IPS-NIHi7 (cell line): ENCODE measurements around the gene SLC7A1.

ENCODE experiments used
- DNase-seq: peaks from one replicate; pipeline ENCODE4 v3.0.0; 2012; ENCODE audit warnings: mixed read lengths; ENCODE audit errors: extremely low spot score

SLC7A1 gene

GRCh38 chr13:29489650-29490560 is 105.6 kb downstream of the SLC7A1 start:
- no peak for DNase-seq

- DNase-seq, result no peak
Measured at GRCh38 chr13:29487466-29488454, 107.7 kb downstream of the SLC7A1 start.

GRCh38 chr13:29486551-29486950 is 108.9 kb downstream of the SLC7A1 start:
- DNase-seq, result no peak

GRCh38 chr13:29484796-29485195 is 110.7 kb downstream of the SLC7A1 start:
- no peak for DNase-seq

- DNase-seq, result peak; percentile 42
Measured at GRCh38 chr13:29484236-29484635, 111.3 kb downstream of the SLC7A1 start.

DNA sequence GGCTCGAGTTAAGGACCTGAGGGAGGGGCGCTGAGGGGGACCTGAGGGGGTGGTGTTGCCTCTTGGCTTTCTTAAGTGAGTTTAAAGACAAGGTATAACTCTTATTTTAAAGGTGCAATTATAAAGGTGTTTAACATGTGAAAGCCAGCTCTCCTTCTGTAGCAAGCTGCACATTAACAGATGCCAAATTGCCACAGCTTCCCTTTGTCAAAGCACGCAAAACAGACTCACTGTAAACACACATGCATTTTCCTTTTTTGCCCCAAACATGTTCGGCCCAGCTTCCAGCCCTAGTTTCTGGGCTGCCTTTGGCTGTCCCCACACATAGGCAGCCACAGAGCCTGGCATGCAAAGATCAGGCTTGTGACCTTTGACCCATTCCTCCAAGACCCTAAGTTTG is 111.9 kb downstream of the SLC7A1 start:
- DNase-seq, result no peak

DNA sequence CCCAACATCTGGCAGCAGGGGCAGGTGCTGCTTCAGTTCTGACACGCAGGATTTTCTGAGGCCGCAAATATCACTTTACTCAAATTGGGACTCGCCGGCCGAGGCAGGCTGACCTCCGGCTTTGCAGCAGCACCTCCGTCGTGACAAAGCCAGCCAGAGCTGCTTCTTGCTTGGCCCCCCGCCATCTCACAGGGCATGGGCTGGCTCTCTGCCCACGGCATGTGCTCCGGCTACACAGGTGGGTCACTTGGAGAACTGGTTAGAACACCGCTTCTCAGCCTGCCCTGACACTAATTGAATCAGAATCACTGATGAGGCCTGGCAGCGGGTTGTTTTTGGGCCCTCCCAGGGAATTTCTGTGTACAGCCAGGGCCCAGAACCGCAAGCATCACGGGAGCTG is 112.3 kb downstream of the SLC7A1 start:
- DNase-seq, result no peak

DNA sequence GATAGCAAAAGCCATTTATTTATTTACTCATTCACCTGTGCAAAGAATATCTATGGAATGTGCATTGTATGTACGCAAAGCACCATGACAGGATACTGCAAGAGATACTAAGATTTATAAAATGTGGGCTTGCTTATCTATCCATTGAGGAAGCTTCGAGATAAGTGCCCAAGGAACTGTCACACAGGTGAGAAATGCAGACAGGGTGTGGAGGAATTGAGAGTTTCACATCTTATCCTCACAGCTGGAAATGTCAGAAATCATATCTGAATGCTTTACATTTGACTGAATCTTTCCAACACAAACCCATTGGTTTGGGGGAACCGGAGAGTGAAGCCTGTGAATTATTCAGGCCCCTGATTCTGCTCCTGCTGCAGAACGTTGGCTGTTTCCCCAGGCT is 113.0 kb downstream of the SLC7A1 start:
- no peak for DNase-seq

DNA sequence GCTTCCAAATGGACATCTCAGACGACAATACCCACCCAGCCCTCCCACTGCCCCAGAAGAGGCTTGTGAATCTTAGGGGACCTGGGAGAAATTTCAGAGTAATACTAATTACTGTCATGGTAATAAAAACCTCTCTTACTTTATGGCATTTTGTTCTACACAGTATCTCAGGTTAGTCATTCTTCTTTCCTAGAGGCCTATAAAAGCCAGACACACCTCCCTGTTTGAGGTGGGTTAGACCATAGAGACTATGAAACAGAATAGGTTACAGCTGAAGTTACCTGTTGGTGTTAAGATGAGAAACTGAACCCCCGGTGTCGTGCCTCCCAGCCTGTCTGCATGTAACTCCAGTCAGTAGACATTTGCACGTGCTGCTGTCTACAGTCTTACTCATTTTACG is 113.9 kb downstream of the SLC7A1 start:
- no peak for DNase-seq

DNA sequence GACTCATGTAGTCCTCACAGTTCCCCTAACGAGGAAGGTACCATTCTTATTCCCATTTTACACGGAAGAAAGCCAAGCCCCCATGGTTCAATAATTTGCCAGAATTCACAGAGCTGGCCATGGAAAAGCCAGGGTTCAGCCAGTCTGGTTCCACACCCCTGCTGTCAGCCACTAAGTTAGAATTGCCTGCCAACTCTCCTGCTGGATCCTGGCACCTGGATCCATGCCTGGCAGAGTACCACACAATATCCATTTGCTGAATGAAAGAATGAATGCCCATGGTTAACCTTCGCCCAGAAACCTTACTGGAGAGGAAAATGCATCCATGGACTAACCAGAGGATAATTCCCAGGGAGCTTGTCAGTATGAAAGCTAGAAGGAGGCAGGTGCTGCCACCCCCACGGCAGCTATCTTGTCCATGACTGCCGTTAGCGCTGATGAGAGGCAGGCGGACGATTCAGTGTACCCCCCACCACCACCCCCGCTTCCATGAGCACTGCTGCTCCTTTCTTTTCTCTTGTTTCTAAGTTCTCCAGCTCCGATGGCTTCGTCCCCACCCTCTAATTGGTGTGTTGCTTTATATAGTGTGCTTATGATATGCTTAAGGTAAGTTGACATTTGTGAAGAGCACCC is 114.5 kb downstream of the SLC7A1 start:
- DNase-seq, result no peak

DNA sequence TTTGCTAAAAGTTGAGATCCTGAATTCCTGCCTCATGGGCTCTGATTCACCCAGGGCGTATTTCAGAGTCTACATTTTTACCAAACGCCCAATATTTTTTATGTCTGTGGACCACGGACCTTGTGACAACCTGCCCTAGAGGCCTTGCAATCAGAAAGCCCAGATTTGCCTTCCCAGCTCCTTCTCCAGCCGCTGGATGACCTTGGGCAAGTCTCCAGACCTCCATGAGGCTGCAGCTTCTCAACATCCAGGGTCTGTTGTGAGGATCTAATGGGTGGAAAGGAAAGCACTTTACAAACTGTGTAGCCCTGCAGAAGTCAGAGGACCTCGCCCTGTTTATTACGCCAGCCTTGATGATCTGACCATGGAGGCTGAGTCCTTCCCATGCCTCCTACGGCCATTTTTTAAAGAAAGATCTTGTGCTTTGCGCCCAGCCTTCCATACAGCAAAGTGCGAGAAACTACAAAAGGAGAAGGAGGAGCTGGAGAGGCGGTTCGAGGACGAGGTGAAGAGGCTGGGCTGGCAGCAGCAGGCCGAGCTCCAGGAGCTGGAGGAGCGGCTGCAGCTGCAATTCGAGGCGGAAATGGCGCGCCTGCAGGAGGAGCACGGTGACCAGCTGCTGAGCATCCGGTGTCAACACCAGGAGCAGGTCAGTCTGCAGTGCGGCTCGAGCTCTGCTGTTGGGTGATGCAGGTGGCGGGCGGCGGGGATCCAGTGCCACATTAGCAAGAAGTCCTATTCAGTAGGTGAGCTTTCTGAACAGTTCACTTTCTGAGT is 115.6 kb downstream of the SLC7A1 start:
- no peak for DNase-seq

DNA sequence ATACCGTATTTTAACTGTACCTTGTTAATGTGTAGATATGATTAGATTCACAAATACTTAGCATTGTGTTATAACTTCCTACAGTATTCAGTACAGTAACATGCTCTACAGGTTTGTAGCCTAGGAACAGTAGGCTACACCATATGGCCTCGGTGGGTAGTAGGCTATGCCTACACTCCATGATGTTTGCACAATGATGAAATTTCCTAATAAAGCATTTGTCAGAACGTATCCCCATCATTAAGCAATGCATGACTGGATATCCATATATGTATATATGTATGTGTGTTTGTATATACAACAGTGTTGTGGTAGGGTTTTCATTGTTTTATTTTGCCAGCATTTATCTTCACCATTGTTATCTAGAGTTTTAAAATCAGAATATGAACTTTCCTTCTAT is 119.4 kb downstream of the SLC7A1 start:
- DNase-seq, result no peak

DNA sequence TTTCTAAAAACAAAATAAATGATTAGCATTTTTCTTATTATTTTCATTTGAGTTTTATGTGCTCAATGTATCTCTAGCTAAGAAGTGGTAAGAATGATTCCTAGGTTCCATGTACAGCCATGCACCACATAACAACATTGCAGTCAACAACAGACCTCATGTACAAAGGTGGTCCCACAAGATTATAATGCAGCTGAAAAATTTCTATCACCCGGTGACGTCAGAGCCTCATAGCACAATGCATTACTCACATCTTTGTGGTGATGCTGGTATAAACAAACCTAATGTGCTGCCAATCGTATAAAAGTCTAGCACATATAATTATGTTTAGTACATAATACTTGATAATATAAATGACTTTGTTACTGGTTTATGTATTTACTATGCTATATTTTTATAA is 120.5 kb downstream of the SLC7A1 start:
- no peak for DNase-seq

GRCh38 chr13:29473166-29473565 is 122.3 kb downstream of the SLC7A1 start:
- DNase-seq, result no peak

DNA sequence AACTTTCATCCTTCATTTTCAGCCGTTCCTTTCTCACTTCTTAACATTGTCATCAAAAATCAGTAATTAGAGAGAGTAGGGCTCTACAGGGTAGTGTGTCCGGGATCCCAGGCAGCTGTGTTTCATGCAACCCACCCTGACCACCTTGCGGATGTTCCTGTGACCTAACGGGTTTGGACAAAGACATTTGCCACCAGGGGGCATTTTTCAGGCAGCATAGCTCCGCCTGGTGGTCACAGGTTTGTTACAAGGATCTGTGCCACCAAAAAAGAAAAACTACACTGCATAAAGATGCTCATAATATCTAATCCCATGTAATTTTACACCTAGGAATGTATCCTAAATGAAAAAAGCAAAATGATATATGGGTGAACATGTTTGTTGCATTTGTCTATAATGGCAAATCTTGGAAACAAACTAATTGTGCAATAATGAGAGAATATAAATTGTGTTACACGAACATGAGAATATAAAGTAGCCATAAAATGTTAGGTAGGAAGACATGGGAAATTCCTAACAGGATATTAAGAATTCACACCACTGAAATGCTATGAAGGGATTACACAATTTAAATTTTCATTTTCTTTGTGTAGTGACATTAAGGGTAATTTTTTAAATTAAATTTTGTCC is 123.0 kb downstream of the SLC7A1 start:
- peak; percentile 74 for DNase-seq

DNA sequence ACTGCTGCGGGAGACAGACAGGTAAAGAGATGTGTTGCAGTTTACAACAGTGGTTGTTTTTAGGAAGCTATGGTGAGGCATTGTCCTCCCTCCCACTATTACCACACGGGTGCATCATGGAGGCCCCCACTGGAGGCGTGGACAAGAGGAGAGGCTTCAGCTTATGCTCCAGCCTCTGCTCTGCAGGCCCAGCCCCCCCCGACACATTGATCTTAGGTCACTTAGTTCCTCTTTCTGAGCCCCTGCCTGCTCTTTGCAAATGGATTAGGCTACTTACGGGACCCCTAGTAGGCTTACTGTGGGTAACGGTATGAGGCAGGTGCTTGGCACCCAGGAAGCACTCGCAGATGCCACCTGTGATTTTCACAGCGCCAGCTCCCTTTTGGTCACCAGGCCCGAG is 123.9 kb downstream of the SLC7A1 start:
- DNase-seq, result no peak

GRCh38 chr13:29465741-29466293 is 129.7 kb downstream of the SLC7A1 start:
- DNase-seq, result no peak

DNA sequence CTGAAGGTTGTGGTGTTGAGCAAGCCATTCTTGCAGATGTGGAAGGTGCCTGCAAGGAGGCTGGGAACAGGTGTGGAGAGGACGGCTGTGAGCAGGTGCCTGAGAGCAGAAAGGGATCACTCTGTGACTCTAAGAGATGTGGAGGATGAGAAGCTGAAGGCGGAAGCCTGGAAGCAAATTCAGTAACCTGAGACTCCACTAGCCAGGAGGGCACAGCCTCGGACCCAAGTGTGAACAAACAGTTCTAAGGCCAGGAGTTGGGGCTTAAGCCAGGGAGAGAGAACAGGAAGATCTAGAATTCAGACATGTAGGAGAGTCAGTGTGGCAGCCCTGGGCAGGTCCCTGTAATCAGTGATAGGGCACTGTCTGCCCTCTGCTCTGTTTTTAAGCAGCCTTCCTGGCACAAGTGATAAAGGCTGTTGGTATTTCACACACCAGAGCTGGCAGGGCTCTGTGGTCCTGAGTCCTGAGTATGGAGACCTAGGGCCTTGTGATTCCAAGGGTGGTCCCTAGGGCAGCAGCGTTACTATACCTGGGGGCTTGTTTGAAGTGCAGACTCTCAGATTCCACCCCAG is 131.3 kb downstream of the SLC7A1 start:
- no peak for DNase-seq

DNA sequence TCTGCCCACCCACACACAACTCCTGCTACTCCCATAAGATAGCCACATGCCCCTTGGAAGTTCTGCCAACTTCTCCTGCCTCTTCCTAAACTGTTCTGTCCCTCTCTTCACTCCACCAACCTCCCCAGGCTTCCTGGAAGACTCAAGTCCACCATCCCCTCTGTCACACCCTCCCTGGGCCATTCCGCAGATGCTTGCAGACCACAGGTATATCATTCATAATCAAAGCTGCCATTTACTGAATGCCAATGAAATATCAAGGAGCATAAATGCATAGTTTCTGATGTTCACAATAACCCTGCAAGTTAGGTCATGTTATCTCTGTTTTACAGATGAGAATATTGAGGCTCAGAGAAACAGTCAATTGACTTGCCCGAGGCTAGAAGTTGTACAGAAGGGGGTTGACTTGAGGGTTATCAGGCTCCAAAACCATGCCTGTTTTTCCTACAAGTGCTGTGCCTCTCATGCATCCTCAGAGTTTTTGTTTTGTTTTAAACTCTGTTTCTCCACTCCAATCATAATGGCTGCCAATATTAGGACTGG is 135.6 kb downstream of the SLC7A1 start:
- DNase-seq, result no peak
